NCI-H2107 treated with DMSO at 0.1 percent for 48 hours (cell line): Measurements from ENCODE around the gene MTOR.
"Not testable (repeated sequence)": the region's sequence is repeated elsewhere in the genome, so short reads cannot be mapped to it uniquely, and the experiment has no call there.

Experiments
- DNase-seq: peaks from one replicate; lab custom pipeline; 2025; ENCODE audit not compliant: unreplicated experiment; lab: John Stamatoyannopoulos, UW

Gene MTOR

DNA sequence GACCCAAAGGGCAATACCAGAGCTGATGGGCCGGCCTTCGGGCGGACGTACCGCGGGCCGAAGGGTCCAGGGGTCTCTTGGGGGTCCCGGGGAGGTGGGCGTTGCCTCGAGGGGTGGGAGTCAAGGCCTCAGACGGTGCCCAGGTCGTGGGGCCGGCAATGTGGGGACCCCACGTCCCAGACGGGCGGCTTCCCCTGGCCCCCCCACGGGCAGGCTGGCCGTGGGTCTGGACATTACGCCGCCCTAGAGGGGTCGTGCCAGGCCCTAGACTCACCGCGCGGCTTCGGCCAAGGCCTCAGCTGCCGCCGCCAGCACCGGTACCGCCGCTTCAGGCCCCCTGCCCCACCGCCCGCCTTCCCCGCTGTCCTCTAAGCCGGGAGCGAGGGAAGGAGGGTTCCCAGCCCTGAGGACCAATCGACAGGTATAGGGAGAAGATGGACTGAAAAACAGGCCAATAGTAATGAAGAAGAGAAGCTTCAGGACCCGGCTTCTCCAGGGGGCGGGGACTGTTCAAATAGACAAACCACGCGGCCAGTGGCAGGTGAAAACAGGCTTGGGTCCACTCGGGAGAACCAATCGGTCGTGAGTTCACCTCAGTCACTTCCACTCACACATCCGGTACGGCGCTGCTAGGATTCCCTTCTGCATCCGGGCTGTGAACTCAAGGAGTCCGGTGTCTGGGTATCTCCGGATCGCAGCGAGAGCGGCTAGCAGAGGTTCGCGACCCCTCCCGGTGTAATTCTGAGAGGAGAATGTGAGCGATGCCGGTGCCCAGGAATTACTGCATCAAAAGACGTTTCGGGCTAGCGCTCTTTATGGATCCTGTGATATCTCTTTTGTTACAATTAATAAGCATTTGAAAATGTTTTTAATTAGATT lies at the start of gene MTOR:
Gene MTOR, minus strand, starts transcription at position 381 of the 879 bp plus-strand sequence. CDS start 3,142 bp downstream, outside the sequence.
- DNase-seq, result peak; percentile 99

- DNase-seq, result no peak
These were observed 47.0 kb upstream of the MTOR start for GRCh38 chr1:11309385-11309784.

- DNase-seq, result no peak
These were observed 46.4 kb upstream of the MTOR start for GRCh38 chr1:11308699-11309224.

GRCh38 chr1:11307852-11308251 lies 45.5 kb upstream of the MTOR start:
- DNase-seq, result no peak

- not testable (repeated sequence) for DNase-seq
These were observed 43.2 kb upstream of the MTOR start for GRCh38 chr1:11305516-11305915.

DNA sequence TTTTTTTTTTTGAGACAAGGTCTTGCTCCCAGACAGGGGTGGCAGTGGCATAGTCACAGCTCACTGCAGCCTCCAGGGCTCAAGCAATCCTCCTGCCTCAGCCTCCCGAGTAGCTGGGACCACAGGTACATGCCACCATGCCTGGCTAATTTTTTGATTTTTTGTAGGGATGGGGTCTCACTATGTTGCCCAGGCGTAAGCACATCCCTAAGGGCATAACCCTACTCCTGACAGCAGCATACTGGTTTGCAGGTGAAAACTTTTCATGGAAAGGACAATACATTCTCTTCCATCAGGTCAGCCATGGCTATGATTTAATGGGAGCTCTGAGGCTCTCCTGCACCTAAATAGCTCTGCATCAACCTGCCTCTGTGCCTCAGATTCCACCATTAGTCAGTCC lies 40.0 kb upstream of the MTOR start:
- no peak for DNase-seq

GRCh38 chr1:11301601-11302000 lies 39.2 kb upstream of the MTOR start:
- DNase-seq, result no peak

DNA sequence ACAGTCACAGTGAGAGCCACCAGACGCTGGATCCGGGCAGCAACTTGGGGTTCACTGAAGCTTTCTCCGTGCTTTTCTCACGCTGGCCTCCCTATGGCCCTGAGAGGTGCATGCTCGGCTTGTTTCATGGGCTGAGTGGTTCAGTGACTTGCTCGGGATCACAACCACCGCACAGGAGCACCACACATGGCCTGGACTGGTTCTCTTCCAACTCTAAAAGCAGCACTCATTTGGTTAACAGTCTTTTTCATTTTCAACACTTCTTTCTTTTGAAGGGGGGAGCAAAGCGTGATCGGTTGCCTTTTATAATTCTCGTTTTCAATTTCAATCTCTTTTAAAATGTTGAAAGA lies 36.8 kb upstream of the MTOR start:
- DNase-seq, result no peak

DNA sequence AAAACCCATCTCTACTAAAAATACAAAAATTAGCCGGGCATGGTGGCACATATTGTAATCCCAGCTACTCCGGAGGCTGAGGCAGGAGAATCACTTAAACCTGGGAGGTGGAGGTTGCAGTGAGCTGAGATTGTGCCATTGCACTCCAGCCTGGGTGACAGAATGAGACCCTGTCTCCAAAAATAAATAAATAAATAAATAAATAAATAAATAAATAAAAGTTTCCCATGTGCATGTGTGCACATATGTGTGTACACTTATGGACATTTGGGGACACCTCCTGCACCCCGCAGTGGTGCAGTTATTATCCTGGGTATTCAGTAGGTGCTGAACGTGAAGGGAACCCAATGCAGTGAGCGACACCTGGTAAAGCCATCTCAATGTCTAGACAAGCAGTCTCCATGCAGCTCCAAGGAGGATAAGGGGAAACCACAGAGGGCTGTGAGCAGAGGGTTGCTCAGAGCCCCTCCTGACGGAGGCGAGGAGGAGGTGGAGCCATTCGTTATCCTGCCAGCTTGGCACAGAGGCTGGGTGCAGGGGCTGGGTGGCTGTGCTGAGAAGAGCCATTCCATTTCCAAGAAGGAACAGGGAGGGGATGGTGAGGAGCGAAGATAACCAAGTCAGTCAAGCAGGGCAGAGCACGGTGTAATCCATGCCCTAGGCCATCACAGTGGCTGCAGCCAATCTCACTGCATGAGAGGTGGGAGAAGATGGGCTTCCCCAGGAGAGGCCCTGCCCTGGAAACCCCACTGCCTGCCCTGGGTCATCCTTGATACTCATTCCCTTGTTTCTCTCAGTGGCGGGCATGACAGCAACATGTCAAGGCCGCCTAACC lies 36.3 kb upstream of the MTOR start:
- DNase-seq, result no peak

DNA sequence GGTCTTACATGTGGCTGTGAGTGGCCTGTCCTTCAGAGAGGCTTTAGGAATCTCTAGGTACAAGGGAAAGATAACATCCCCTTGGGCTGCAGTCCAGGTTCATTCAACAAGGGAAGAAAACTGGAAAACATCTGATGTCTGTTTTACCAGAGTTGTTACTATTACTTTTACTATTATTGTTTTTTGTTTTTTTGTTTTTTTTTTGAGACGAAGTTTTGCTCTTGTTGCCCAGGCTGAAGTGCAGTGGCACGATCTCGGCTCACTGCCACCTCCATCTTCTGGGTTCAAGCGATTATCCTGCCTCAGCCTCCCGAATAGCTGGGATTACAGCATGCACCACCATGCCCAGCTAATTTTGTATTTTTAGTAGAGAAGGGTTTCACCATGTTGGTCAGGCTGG lies 35.4 kb upstream of the MTOR start:
- DNase-seq, result not testable (repeated sequence)

DNA sequence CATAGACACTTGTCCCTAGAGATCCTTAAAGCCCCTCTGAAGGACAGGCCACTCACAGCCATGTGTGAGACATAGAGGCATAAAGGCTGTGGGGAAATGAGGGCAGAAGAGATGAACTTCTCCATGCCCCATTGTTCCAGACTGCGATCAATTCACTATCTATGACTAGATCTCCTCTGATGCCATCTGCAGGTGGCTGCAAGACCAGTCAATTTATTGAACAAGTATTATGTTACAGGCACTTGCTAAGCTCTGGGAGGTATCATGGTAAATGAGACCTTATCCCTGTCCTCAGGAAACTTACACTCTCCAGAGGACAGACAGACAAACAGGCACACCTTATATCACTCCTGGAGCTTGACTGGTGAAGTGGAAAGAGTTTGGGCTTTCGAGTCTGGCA lies 33.6 kb upstream of the MTOR start:
- DNase-seq, result no peak

- no peak for DNase-seq
These were observed 32.6 kb upstream of the MTOR start for GRCh38 chr1:11294951-11295350.

DNA sequence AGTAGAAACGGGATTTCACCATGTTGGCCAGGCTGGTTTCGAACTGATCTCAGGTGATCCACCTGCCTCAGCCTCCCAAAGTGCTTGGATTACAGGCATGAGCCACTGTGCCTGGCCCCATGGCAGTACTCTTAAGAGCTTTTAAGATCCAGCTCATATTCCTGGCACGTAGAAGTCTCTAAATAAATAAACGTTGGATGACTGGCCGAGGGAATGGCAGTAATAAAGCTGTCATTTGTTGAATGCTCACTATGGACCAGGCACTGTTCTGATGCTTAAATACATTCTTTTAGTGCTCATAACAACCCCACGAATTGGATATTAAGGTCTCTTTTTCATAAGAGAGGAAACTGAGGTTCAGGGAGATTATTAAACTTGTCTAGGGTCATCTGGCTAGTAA lies 31.5 kb upstream of the MTOR start:
- DNase-seq, result no peak

- no peak for DNase-seq
These were observed 28.7 kb upstream of the MTOR start for GRCh38 chr1:11291049-11291448.

- no peak for DNase-seq
These were observed 26.7 kb upstream of the MTOR start for GRCh38 chr1:11289064-11289463.

GRCh38 chr1:11286735-11287410 lies 24.5 kb upstream of the MTOR start:
- peak; percentile 72 for DNase-seq

- peak; percentile 36 for DNase-seq
These were observed 23.8 kb upstream of the MTOR start for GRCh38 chr1:11285883-11286734.

DNA sequence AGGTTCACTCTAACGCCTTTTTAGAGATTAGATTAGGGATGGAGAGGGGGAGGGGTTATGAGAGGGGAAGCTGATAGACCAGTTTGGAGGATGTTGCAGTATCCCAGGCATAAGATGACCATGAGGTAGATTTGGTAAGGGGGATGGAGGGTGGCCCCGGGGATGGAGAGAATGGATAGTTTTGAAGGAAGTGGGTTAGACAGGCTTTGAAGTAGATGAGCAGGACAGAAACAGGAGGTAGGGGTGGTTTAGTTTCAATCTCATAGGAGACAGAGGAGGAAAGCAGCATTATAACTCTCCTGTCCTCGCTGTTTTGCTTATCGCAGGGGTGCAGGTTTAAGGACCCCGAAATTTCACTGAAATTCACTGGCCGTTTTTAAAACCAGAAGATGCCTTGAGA lies 22.4 kb upstream of the MTOR start:
- no peak for DNase-seq

DNA sequence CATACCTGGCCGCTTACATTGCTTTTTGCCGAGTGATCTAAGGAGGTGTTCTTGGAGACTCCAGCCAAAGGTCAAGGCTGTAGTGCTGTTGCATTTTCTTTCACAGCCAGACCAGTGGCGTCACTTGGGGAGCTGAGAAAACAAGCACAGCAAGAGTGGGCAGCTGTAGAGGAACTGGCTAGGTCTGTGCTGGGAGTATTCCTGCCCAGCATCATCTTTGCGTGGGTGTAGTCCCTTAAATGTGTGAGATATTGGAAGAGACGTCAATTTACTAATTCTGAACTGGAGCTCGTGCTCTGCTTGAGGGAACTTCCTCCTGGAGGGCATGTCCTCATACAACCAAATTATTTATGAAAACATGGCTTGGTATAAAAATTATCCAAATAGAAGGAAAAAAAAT lies 20.8 kb upstream of the MTOR start:
- DNase-seq, result no peak

GRCh38 chr1:11281518-11282331 lies 19.4 kb upstream of the MTOR start:
- no peak for DNase-seq
